Breast epithelium (tissue), 3 donors: Measurements from ENCODE around the gene CMTM5.
"Not testable (repeated sequence)": the region's sequence is repeated elsewhere in the genome, so short reads cannot be mapped to it uniquely, and the experiment has no call there.

Source experiments
- POLR2A ChIP-seq: fragments of 450-650 bp; IDR thresholded peaks from one replicate; pipeline ENCODE4 v1.6.1; 2016; ENCODE audit warnings: antibody characterized with exemption, mild to moderate bottlenecking, moderate library complexity
- POLR2AphosphoS5 ChIP-seq, 3 donors: sonication (generic); formaldehyde crosslinking; IDR thresholded peaks; one replicate each; pipeline ENCODE4 v1.6.1; 2017; ENCODE audit warnings: antibody characterized with exemption in 3 of 3
- TF ChIP-seq, protein P1 (sequence below), 3 donors: fragments of 450-650 bp; IDR thresholded peaks; one replicate each; pipeline ENCODE4 v1.5.1; 2016 to 2017; ENCODE audit warnings: antibody characterized with exemption in 3 of 3, mild to moderate bottlenecking in 3 of 3, moderate library complexity in 3 of 3

DNA sequence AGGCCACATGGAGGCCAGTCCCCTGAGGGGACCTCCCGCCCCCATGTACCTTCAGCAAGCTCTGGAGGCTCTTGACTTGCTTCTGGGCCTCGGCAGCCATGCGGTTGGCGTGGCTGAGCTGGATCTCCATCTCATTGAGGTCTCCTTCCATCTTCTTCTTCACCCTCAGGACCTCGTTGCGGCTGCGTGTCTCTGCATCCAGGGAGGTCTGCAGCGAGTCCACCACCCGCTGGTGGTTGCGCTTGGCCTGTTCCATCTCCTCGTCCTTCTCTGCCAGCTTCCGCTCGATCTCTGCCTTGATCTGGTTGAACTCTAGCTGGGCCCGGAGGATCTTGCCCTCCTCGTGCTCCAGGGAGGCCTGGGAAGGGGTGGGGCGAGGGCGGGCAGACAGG lies 9.4 kb downstream of the CMTM5 start:
- TF ChIP-seq, protein P1, sequence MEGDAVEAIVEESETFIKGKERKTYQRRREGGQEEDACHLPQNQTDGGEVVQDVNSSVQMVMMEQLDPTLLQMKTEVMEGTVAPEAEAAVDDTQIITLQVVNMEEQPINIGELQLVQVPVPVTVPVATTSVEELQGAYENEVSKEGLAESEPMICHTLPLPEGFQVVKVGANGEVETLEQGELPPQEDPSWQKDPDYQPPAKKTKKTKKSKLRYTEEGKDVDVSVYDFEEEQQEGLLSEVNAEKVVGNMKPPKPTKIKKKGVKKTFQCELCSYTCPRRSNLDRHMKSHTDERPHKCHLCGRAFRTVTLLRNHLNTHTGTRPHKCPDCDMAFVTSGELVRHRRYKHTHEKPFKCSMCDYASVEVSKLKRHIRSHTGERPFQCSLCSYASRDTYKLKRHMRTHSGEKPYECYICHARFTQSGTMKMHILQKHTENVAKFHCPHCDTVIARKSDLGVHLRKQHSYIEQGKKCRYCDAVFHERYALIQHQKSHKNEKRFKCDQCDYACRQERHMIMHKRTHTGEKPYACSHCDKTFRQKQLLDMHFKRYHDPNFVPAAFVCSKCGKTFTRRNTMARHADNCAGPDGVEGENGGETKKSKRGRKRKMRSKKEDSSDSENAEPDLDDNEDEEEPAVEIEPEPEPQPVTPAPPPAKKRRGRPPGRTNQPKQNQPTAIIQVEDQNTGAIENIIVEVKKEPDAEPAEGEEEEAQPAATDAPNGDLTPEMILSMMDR (IDR thresholded peaks at IDR 0.05), result not testable (repeated sequence)
- TF ChIP-seq POLR2A; POLR2AphosphoS5 (IDR thresholded peaks at IDR 0.05): not testable (repeated sequence)
